Hematopoietic multipotent progenitor cell treated with erythropoietin and hydrocortisone succinate and interleukin-3 and kit ligand, for 15 days (in vitro differentiated cells): ENCODE data around the gene CALN1.
"Not testable (repeated sequence)": the region's sequence is repeated elsewhere in the genome, so short reads cannot be mapped to it uniquely, and the experiment has no call there.

Source experiments
- DNase-seq: peaks from one replicate; pipeline ENCODE4 v3.0.0-alpha.2; 2015; ENCODE audit warnings: low spot score

CALN1 gene

GRCh38 chr7:71737931-71738540 is 674.1 kb downstream of the CALN1 start:
- DNase-seq: not testable (repeated sequence)

DNA sequence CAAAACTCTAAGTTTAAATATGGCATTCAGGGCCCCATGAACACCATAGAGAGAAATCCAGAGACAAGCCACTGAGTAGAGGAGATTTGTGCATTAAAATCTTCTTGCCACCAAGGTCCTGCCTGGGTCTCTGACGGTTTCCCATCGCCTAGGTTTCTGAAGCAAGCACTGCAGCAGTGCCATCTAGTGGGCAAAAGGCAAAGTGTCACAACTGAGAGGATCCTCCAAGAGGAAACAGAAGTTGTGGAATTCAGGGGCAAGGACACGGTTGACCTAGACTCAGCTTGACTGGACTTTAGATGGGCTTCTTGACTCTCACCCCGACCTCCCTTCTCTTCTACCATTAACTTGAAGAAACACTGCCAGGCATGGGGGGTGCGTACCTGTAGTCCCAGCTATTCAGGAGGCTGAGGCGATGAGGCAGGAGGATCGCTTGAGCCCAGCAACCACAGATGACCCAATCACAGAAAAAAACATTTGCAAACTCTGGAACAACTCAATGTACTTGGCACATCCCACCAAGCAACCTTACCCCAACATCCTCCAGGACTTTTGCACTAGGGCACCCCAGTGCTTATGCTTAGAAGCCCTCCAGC is 676.1 kb downstream of the CALN1 start:
- peak; percentile 35 for DNase-seq

DNA sequence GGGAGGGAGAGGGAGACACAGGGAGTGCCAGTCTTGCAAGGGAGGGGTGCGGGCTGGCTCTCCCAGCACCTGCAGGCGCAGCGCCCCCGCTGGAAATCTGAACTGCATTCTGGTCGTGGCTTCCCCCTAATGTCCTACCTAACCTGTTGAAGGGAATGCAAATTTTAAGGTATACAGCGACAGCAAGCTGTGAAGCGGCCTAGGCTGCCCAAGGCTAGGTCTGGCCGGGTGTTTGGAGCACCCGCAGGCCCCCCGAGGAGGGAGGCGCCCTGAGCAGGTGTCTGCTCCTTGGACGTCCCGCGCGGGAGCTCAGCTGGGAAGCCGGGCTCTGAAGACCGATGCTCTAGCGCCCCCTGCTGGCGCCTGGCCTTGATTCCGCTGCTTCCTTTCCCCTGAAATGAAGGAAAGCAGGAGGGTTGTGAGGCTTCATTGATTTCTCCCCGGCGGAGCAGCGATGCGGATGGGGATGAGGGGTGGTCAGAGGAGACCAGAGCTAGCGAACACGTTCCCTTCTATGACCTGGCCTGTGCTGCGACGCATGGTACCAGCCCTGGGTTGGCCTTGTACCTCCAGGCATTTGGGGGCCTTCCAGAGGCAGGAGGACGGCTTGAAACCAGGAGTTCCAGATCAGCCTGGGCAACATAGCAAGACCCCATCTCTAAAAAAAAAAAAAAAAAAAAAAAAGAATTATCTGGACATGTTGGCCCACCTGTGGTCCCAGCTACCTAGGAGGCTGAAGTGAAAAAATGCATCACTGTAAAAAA is 678.8 kb downstream of the CALN1 start:
- DNase-seq: peak; percentile 55

DNA sequence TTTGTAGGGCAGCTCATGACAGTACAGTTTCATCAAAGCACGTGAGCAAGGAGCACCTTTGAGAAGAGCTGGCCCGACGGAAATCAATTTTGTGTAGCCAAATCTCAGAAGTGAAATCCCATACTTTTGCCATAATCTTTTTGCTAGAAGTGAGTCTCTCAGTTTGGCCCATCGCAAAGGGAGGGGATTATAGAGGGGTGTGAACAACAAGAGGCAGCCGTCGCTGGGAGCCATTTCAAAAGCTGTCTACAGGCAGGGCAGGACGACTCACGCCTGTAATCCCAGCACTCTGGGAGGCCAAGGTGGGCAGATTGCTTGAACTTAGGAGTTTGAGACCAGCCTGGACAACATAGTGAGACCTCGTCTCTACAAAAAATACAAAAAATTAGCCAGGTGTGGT is 680.4 kb downstream of the CALN1 start:
- DNase-seq: no peak
